ENCODE measurements around the gene CBX1. TPM values are rescaled to one million over a fixed set of nuclear protein-coding genes. Genes with fewer than 3 reads are reported as not detected.

CBX1 gene
- total and polyA plus RNA-seq, 2 of the 4 experiments (the other 2 are of a cell fraction) = 35.0 to 54.9 TPM

- no peaks in the 10 kb centered on the region for H3K79me1 ChIP-seq (ENCODE audit: low read depth in 1 of 2, low read length in 2 of 2)
- no peaks in the 10 kb centered on the region for H3K9me1 ChIP-seq (ENCODE audit: insufficient read depth, low read length)
- ATAC-seq (ENCODE audit: low read depth) (no peak), DNase-seq (no peak)
- H3K56ac ChIP-seq (ENCODE audit: extremely low read depth, insufficient read depth, low read length) = no peak overlapping the region
- H3K18ac ChIP-seq (ENCODE audit: low read depth, low read length) = no peak overlapping the region
- H2AFZ ChIP-seq (replicated peaks; ENCODE audit: low read length, poor library complexity) = no peak overlapping the region
- H3K4me3 ChIP-seq (ENCODE audit: insufficient read depth, low read depth, low read length) = no peak overlapping the region
- H2AK9ac ChIP-seq (replicated peaks; ENCODE audit: low read depth, low read length, poor library complexity) = no peak overlapping the region
- H3K14ac ChIP-seq (replicated peaks; ENCODE audit: low read depth, low read length) = no peak overlapping the region
- H3K27me3 ChIP-seq (ENCODE audit: control insufficient read depth, insufficient read depth, low read length) = 0 out of 2 replicates have a peak, but pooled peaks cover 3% of the 10 kb centered on the region
- no peak overlapping the region for H3K4ac ChIP-seq (ENCODE audit: low read depth, low read length)
- H2BK15ac ChIP-seq (ENCODE audit: low read depth, low read length) = no peak overlapping the region
- ChIA-PET POLR2A (ENCODE audit: unreplicated experiment) (interaction anchor here (0.6 kb wide), 1 partner anchor 438 kb away, joined by 3 read pairs; no protein-coding TSS in a partner anchor), CTCF (interaction anchor here (0.8 kb wide), 1 partner anchor 99 kb away, joined by 3 read pairs; no protein-coding TSS in a partner anchor)
- H3K4me1 ChIP-seq (ENCODE audit: control insufficient read depth, insufficient read depth, low read length) = no peaks in the 10 kb centered on the region
- no peak overlapping the region for H3K4me2 ChIP-seq (ENCODE audit: low read depth, low read length)
- H3K36me3 ChIP-seq (ENCODE audit: control insufficient read depth, insufficient read depth, low read length) = peaks cover 23% of the 10 kb centered on the region
- H2BK120ac ChIP-seq (ENCODE audit: low read depth, low read length) = no peak overlapping the region
- in situ Hi-C loops (cut with MboI; ENCODE audit: low sequenced_read_pairs) (loop anchor here (5.0 kb wide), 1 partner anchor 99 kb away; no protein-coding TSS in a partner anchor), dilution Hi-C loops (cut with HindIII; ENCODE audit: low sequenced_read_pairs, unreplicated experiment) (no loop called here), intact Hi-C loops (cut with micrococcal nuclease) (no loop called here)
- no peak overlapping the region for H3K23ac ChIP-seq (ENCODE audit: low read depth, low read length)
- WGBS, 2 experiments (ENCODE audit: extremely low coverage in 2 of 2, insufficient read length in 1 of 2) = no CpG with 5 or more reads among the region's 9 CpGs
- H4K8ac ChIP-seq (ENCODE audit: low read depth in 2 of 2, low read length in 2 of 2) = no peak overlapping the region
- no peak for TF ChIP-seq POLR2A (IDR thresholded peaks at IDR 0.05; ENCODE audit: low read depth, low read length)
- no peak for TF ChIP-seq FOS (IDR thresholded peaks at IDR 0.05; ENCODE audit: low read depth, low read length)
- no peak for TF ChIP-seq CEBPB (IDR thresholded peaks at IDR 0.05; ENCODE audit: low read depth, low read length)
- no peak for TF ChIP-seq USF2 (IDR thresholded peaks at IDR 0.05; ENCODE audit: low read depth, low read length)
- TF ChIP-seq NFE2L2 (IDR thresholded peaks at IDR 0.05; ENCODE audit: low read depth, low read length) = no peak
- no peak for TF ChIP-seq BHLHE40 (IDR thresholded peaks at IDR 0.05; ENCODE audit: low read depth, low read length)
- no peak for TF ChIP-seq RCOR1 (IDR thresholded peaks at IDR 0.05; ENCODE audit: insufficient replicate concordance, low read length)
- TF ChIP-seq, protein P1, sequence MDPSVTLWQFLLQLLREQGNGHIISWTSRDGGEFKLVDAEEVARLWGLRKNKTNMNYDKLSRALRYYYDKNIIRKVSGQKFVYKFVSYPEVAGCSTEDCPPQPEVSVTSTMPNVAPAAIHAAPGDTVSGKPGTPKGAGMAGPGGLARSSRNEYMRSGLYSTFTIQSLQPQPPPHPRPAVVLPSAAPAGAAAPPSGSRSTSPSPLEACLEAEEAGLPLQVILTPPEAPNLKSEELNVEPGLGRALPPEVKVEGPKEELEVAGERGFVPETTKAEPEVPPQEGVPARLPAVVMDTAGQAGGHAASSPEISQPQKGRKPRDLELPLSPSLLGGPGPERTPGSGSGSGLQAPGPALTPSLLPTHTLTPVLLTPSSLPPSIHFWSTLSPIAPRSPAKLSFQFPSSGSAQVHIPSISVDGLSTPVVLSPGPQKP (IDR thresholded peaks at IDR 0.05; ENCODE audit: borderline replicate concordance, low read depth, low read length) = no peak
- no peak for TF ChIP-seq MXI1 (IDR thresholded peaks at IDR 0.05; ENCODE audit: borderline replicate concordance, low read depth, low read length)
- TF ChIP-seq SMC3 (IDR thresholded peaks at IDR 0.05; ENCODE audit: low read depth, low read length) = no peak
- TF ChIP-seq MAZ (IDR thresholded peaks at IDR 0.05; ENCODE audit: borderline replicate concordance, low read depth, low read length) = no peak
- no peak for TF ChIP-seq CTCF (conservative IDR thresholded peaks at IDR 0.05; ENCODE audit: low read depth, low read length)
- no peak for TF ChIP-seq RFX5 (IDR thresholded peaks at IDR 0.05; ENCODE audit: low read depth, low read length)
- BruUV-seq (replicated peaks) = no TSS peak
- H2BK5ac ChIP-seq (ENCODE audit: low read depth, low read length, poor library complexity, severe bottlenecking) = no peak overlapping the region
- H4K20me1 ChIP-seq (ENCODE audit: insufficient read depth, low read length) = no peaks in the 10 kb centered on the region
- no peak overlapping the region for H4K5ac ChIP-seq (ENCODE audit: low read depth, low read length)
- H3K27ac ChIP-seq (ENCODE audit: insufficient read depth, low read length) = no peak overlapping the region
- H2AK5ac ChIP-seq (ENCODE audit: low read depth, low read length) = no peak overlapping the region
- no peaks in the 10 kb centered on the region for H3K9me3 ChIP-seq (ENCODE audit: control insufficient read depth, insufficient read depth, low read length)
- no peak overlapping the region for H3K9ac ChIP-seq (ENCODE audit: low read depth, low read length)
- no peak overlapping the region for H2BK20ac ChIP-seq (ENCODE audit: low read depth, low read length)
- no peak overlapping the region for H4K91ac ChIP-seq (ENCODE audit: insufficient read depth, low read depth, low read length)
Measured at GRCh38 chr17:48125829-48126531, 24.7 kb upstream of the CBX1 start.
